ENCODE measurements around the gene TFAP2A.

TFAP2A gene

DNA sequence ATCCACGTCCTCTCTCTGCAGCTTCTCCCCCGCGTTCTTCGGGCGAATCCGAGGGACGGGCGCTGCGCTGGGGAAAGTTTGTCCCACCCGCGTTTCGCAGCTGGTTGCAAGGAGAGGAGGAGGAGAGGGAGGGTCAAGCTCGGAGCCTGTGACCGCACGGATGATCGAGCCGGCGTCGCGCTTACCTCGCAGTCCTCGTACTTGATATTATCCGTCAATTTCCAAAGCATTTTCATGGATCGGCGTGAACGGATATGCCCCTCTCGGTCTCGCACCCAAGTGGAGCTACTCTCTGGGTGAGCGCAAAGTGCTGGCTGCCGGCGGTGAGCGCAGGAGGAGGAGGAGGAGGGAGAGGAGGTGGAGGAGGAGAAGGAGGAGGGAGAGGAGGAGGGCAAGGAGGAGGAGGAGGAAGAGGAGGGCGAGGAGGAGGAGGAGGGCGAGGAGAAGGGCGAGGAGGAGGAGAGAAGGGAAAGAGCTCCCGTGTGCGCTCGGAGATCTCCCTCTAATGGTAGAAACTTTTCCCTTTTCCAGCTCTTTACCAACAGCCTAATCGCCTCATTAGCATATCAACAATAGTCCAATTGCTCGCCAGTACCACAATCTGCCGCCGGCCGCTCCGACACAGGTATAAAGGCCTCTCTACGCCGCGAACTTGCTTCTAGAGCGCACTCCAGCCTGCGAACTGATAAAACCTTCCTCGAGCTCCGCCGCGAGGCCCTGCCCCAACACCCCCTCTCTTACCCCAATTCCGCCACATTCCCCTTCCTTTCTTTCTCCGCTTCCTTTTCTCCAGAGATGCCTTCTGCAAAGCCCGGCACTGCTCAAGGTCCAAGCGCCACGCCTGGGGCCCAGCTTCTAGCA lies at the start of gene TFAP2A:
TFAP2A (minus strand) TSS at position 319 of the 861 bp plus-strand sequence; CDS start at position 236, 83 bp downstream.
- H3K9me3 ChIP-seq (ENCODE audit: insufficient read depth, low read depth, low read length), result no peaks in the 10 kb centered on the region
- H3K79me2 ChIP-seq (ENCODE audit: insufficient read depth, low read length), result no peaks in the 10 kb centered on the region
- H3K4me1 ChIP-seq (ENCODE audit: insufficient read depth, low read length, poor library complexity, severe bottlenecking), result peaks cover 8% of the 10 kb centered on the region
- TF ChIP-seq, protein P1, sequence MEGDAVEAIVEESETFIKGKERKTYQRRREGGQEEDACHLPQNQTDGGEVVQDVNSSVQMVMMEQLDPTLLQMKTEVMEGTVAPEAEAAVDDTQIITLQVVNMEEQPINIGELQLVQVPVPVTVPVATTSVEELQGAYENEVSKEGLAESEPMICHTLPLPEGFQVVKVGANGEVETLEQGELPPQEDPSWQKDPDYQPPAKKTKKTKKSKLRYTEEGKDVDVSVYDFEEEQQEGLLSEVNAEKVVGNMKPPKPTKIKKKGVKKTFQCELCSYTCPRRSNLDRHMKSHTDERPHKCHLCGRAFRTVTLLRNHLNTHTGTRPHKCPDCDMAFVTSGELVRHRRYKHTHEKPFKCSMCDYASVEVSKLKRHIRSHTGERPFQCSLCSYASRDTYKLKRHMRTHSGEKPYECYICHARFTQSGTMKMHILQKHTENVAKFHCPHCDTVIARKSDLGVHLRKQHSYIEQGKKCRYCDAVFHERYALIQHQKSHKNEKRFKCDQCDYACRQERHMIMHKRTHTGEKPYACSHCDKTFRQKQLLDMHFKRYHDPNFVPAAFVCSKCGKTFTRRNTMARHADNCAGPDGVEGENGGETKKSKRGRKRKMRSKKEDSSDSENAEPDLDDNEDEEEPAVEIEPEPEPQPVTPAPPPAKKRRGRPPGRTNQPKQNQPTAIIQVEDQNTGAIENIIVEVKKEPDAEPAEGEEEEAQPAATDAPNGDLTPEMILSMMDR (conservative IDR thresholded peaks at IDR 0.05; ENCODE audit: low read length), result no peak
- H3K27me3 ChIP-seq (ENCODE audit: insufficient read depth, low read length, poor library complexity, severe bottlenecking), result peaks cover 13% of the 10 kb centered on the region
- H3K9me2 ChIP-seq (replicated peaks; ENCODE audit: low read depth, low read length), result no peaks in the 10 kb centered on the region
- H3K4me3 ChIP-seq (ENCODE audit: low read length, poor library complexity, severe bottlenecking), result no peak within 1 kb of the TSS
- no peaks in the 10 kb centered on the region for H3K36me3 ChIP-seq (ENCODE audit: insufficient read depth, low read length)
- H2AFZ ChIP-seq (ENCODE audit: low read length), result no peak within 1 kb of the TSS
- H3K9ac ChIP-seq (ENCODE audit: low read depth, low read length, poor library complexity, severe bottlenecking), result no peak within 1 kb of the TSS
- no peaks in the 10 kb centered on the region for H4K20me1 ChIP-seq (ENCODE audit: insufficient read depth, low read length, poor library complexity, severe bottlenecking)
- H3F3A ChIP-seq (ENCODE audit: low read depth), result no peaks in the 10 kb centered on the region
- no peak within 1 kb of the TSS for H3K4me2 ChIP-seq (ENCODE audit: low read depth, low read length, poor library complexity, severe bottlenecking)

DNA sequence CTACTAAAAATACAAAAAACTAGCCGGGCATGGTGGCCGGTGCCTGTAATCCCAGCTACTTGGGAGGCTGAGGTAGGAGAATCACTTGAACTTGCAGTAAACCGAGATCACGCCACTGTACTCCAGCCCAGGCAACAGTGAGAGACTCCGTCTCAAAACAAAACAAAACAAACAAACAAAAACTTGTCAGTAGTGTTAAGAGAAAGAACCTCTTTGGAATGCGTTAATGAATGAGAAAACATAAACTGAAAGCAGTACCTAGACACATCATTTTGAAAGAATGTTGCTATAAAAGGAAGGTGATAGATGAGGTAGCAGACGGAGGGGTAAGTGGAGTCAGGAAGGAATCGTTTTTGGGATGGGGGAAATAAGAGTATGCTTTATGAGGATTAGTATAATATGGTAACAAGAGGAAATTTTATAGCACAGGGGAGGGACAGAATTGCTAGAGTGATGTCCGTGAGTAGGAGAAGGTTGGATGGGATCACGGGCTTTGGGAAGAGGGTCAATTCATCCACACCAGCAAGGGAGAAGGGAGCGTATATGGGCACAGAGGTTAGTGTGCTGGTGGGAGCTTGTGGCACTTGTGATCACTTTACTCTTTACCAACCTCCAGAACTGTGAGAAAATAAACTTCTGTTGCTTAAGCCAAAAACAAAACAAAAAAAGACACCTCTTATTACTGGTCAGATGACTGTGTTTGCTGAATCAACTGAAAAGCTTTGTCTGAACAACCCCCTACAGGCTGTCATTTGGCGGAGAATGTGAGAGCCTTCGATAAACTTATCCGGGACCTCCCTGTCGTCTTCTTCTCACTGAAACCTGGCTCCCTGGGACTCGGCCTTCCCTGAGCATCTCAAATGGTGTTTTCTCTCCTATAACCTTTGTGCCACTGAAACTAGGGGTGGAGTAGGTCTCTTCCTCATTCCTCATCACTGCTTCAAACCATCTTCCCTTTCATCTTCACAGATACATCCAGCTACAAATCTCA lies 48.9 kb upstream of the TFAP2A start:
- TF ChIP-seq EZH2phosphoT487 (IDR thresholded peaks at IDR 0.05; ENCODE audit: borderline replicate concordance), result no peak
- TF ChIP-seq, protein P1 (conservative IDR thresholded peaks at IDR 0.05; ENCODE audit: low read length), result no peak

DNA sequence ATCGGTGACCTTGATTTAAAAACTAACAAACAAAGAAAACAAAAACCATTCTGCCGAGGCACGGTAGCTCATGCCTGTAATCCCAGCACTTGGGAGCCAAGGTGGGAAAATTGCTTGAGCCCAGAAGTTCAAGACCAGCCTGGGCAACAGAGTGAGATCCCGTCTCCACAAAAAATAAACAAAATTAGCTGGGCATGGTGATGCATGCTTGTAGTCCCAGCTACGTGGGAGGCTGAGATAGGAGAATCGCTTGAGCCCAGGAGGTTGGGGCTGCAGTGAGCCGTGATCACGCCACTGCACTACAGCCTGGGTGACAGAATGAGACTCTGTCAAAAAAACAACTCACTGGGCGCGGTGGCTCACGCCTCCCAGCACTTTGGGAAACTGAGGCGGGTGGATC lies 48.2 kb upstream of the TFAP2A start:
- Histone ChIP-seq H3F3A (ENCODE audit: low read depth) (no peaks in the 10 kb centered on the region), H4K20me1 (ENCODE audit: insufficient read depth, low read length, poor library complexity, severe bottlenecking) (no peaks in the 10 kb centered on the region), H3K4me2 (ENCODE audit: low read depth, low read length, poor library complexity, severe bottlenecking) (no peak overlapping the region), H3K36me3 (ENCODE audit: insufficient read depth, low read length) (no peaks in the 10 kb centered on the region), H3K27me3 (ENCODE audit: insufficient read depth, low read length, poor library complexity, severe bottlenecking) (no peaks in the 10 kb centered on the region), H3K9me2 (replicated peaks; ENCODE audit: low read depth, low read length) (no peaks in the 10 kb centered on the region), H3K79me2 (ENCODE audit: insufficient read depth, low read length) (no peaks in the 10 kb centered on the region), H3K4me3 (ENCODE audit: low read length, poor library complexity, severe bottlenecking) (no peak overlapping the region), H3K4me1 (ENCODE audit: insufficient read depth, low read length, poor library complexity, severe bottlenecking) (no peaks in the 10 kb centered on the region), H3K9ac (ENCODE audit: low read depth, low read length, poor library complexity, severe bottlenecking) (no peak overlapping the region), H3K9me3 (ENCODE audit: insufficient read depth, low read depth, low read length) (no peaks in the 10 kb centered on the region), H2AFZ (ENCODE audit: low read length) (no peak overlapping the region)
- TF ChIP-seq EZH2phosphoT487 (IDR thresholded peaks at IDR 0.05; ENCODE audit: borderline replicate concordance), result no peak
- TF ChIP-seq, protein P1 (conservative IDR thresholded peaks at IDR 0.05; ENCODE audit: low read length), result no peak

More for the DNA sequence above, 48.9 kb upstream of the TFAP2A start:
- H2AFZ ChIP-seq (ENCODE audit: low read length), result no peak overlapping the region
- H3K9me2 ChIP-seq (replicated peaks; ENCODE audit: low read depth, low read length), result no peaks in the 10 kb centered on the region
- H3K9ac ChIP-seq (ENCODE audit: low read depth, low read length, poor library complexity, severe bottlenecking), result no peak overlapping the region
- no peaks in the 10 kb centered on the region for H3K79me2 ChIP-seq (ENCODE audit: insufficient read depth, low read length)
- H3K4me1 ChIP-seq (ENCODE audit: insufficient read depth, low read length, poor library complexity, severe bottlenecking), result no peaks in the 10 kb centered on the region
- no peaks in the 10 kb centered on the region for H3K36me3 ChIP-seq (ENCODE audit: insufficient read depth, low read length)
- H3K27me3 ChIP-seq (ENCODE audit: insufficient read depth, low read length, poor library complexity, severe bottlenecking), result no peaks in the 10 kb centered on the region
- no peaks in the 10 kb centered on the region for H4K20me1 ChIP-seq (ENCODE audit: insufficient read depth, low read length, poor library complexity, severe bottlenecking)
- no peaks in the 10 kb centered on the region for H3F3A ChIP-seq (ENCODE audit: low read depth)
- no peak overlapping the region for H3K4me3 ChIP-seq (ENCODE audit: low read length, poor library complexity, severe bottlenecking)
- no peaks in the 10 kb centered on the region for H3K9me3 ChIP-seq (ENCODE audit: insufficient read depth, low read depth, low read length)
- no peak overlapping the region for H3K4me2 ChIP-seq (ENCODE audit: low read depth, low read length, poor library complexity, severe bottlenecking)

Measured in Loucy (cell line).